ENCODE data around the gene CLIC3. TPM values are rescaled to one million over a fixed set of nuclear protein-coding genes. Genes with fewer than 3 reads are reported as not detected.

Gene CLIC3
- polyA plus RNA-seq, 2 of the 4 experiments (the other 2 are of a cell fraction), result 0.61 to 6.4 TPM

- POLR2A ChIA-PET, result no interaction called here
- TF ChIP-seq CBX8 (IDR thresholded peaks at IDR 0.05), result no peak
- no peak for TF ChIP-seq JUN (IDR thresholded peaks at IDR 0.05)
- no peak for TF ChIP-seq HES2 (IDR thresholded peaks at IDR 0.05)
- TF ChIP-seq GATA3 (IDR thresholded peaks at IDR 0.05; ENCODE audit: borderline replicate concordance), result no peak
Observed at GRCh38 chr9:136970361-136970760, 26.0 kb downstream of the CLIC3 start.

GRCh38 chr9:136969774-136970173, 26.6 kb downstream of the CLIC3 start:
- ChIA-PET POLR2A (interaction anchor here (0.5 kb wide), 1 partner anchor 29 kb away, joined by 4 read pairs; no protein-coding TSS in a partner anchor), CTCF (interaction anchor here (0.8 to 7.8 kb wide), 5 partner anchors 10 to 66 kb away, joined by 3 to 64 read pairs (median 9); partner anchors contain the start of genes ABCA2, C8G and FBXW5)
- no peak for DNase-seq (ENCODE audit: low read depth in 1 of 2, low spot score in 1 of 2)

More at GRCh38 chr9:136970361-136970760, 26.0 kb downstream of the CLIC3 start:
- FAIRE-seq (no peak), DNase-seq (ENCODE audit: low read depth in 1 of 2, low spot score in 1 of 2) (no peak), ATAC-seq (no peak)
- Histone ChIP-seq H3K4me2 (no peak overlapping the region), H3K4me1 (peaks cover 10% of the 10 kb centered on the region), H3K4me3 (no peak overlapping the region), H3K9me3 (no peaks in the 10 kb centered on the region), H3K27ac (no peak overlapping the region; a peak in 1 of 6 replicates)
- 81% methylated on average over 5 of the region's 11 CpGs for WGBS (ENCODE audit: missing lambda C conversion rate)
- CTCF ChIA-PET, result interaction anchor here (1.0 to 7.8 kb wide), 4 partner anchors 10 to 65 kb away, joined by 3 to 64 read pairs (median 10); partner anchors contain the start of genes C8G and FBXW5

GRCh38 chr9:136969150-136969549, 27.2 kb downstream of the CLIC3 start:
- FAIRE-seq, result no peak
- Histone ChIP-seq H3K4me2 (no peak overlapping the region), H3K4me3 (no peak overlapping the region), H3K9me3 (no peaks in the 10 kb centered on the region), H3K27ac (no peak overlapping the region), H3K4me1 (peaks cover 9% of the 10 kb centered on the region; the same call in 2 of the 3 replicates)
- ChIA-PET POLR2A (interaction anchor here (0.5 kb wide), 1 partner anchor 29 kb away, joined by 4 read pairs; no protein-coding TSS in a partner anchor), CTCF (interaction anchor here (0.8 to 2.7 kb wide), 4 partner anchors 11 to 66 kb away, joined by 3 to 10 read pairs (median 8); partner anchors contain the start of gene ABCA2)
- TF ChIP-seq HDAC2 (IDR thresholded peaks at IDR 0.05) (no peak), RARB (CRISPR knock-in tag; IDR thresholded peaks at IDR 0.05) (no peak), EHF (CRISPR knock-in tag; IDR thresholded peaks at IDR 0.05) (no peak), ATOH8 (CRISPR knock-in tag; IDR thresholded peaks at IDR 0.05; ENCODE audit: low read depth) (no peak), CHD2 (IDR thresholded peaks at IDR 0.05; ENCODE audit: low read length, partially characterized antibody) (no peak), FOSB (CRISPR knock-in tag; IDR thresholded peaks at IDR 0.05) (no peak), SREBF2 (IDR thresholded peaks at IDR 0.05) (no peak), ZSCAN20 (CRISPR knock-in tag; IDR thresholded peaks at IDR 0.05) (no peak), FOXS1 (CRISPR knock-in tag; IDR thresholded peaks at IDR 0.05) (no peak)
- WGBS (ENCODE audit: missing lambda C conversion rate), result 67% methylated on average over 7 of the region's 17 CpGs
- peak in 1 of 2 experiments; percentile 15; a peak in 2 of 6 replicates for ATAC-seq
- no peak for DNase-seq (ENCODE audit: low read depth in 1 of 2, low spot score in 1 of 2)

More at GRCh38 chr9:136969774-136970173, 26.6 kb downstream of the CLIC3 start:
- H3K4me3 ChIP-seq, result no peak overlapping the region
- no peak overlapping the region for H3K4me2 ChIP-seq
- H3K9me3 ChIP-seq, result no peaks in the 10 kb centered on the region
- FAIRE-seq, result no peak
- no peak overlapping the region; a peak in 1 of 6 replicates for H3K27ac ChIP-seq
- peak in 1 of 2 experiments; percentile 8; a peak in 1 of 6 replicates for ATAC-seq
- TF ChIP-seq TFCP2L1 (CRISPR knock-in tag; IDR thresholded peaks at IDR 0.05) (no peak), FOSL2 (IDR thresholded peaks at IDR 0.05) (no peak), FOSL2 (CRISPR knock-in tag; IDR thresholded peaks at IDR 0.05) (no peak), REST (IDR thresholded peaks at IDR 0.05) (no peak), TP53 (CRISPR knock-in tag; IDR thresholded peaks at IDR 0.05) (no peak), SMC3 (IDR thresholded peaks at IDR 0.05) (no peak), KDM5A (IDR thresholded peaks at IDR 0.05) (no peak), ZNF302 (CRISPR knock-in tag; IDR thresholded peaks at IDR 0.05) (no peak), JUNB (IDR thresholded peaks at IDR 0.05) (no peak), BCL3 (IDR thresholded peaks at IDR 0.05) (no peak), ESRRA (IDR thresholded peaks at IDR 0.05; ENCODE audit: borderline replicate concordance, low read length) (no peak), PHF8 (IDR thresholded peaks at IDR 0.05; ENCODE audit: borderline replicate concordance, low read depth) (no peak), ZC3H11A (IDR thresholded peaks at IDR 0.05) (no peak), POLR2AphosphoS2 (conservative IDR thresholded peaks at IDR 0.05; ENCODE audit: low read length) (no peak)
- H3K4me1 ChIP-seq, result peaks cover 4% of the 10 kb centered on the region
- 64% methylated on average over 3 of the region's 5 CpGs for WGBS (ENCODE audit: missing lambda C conversion rate)
